ENCODE data around the gene NPIPB9. TPM values are rescaled to one million over a fixed set of nuclear protein-coding genes. Genes with fewer than 3 reads are reported as not detected.

NPIPB9 gene
- polyA plus RNA-seq, 1 donor, result 4.4 TPM

Other genes starting within 250 kb of the NPIPB9 start
- gene IL27, start 245.0 kb upstream of the NPIPB9 start, polyA plus RNA-seq, result 0.21 TPM
- gene NUPR1, start 212.8 kb upstream of the NPIPB9 start, polyA plus RNA-seq, result 16.0 TPM
- gene SGF29, start 197.9 kb upstream of the NPIPB9 start, polyA plus RNA-seq, result 24.8 TPM
- 5.7 TPM for gene SULT1A2, start 154.7 kb upstream of the NPIPB9 start, polyA plus RNA-seq
- 67.5 TPM for gene SULT1A1, start 141.7 kb upstream of the NPIPB9 start, polyA plus RNA-seq
- 2.5 TPM for gene NPIPB8, start 113.7 kb upstream of the NPIPB9 start, polyA plus RNA-seq
- 397 TPM for gene EIF3C, start 40.3 kb upstream of the NPIPB9 start, polyA plus RNA-seq
- gene ATXN2L, start 71.2 kb downstream of the NPIPB9 start, polyA plus RNA-seq, result 130 TPM
- gene TUFM, start 94.6 kb downstream of the NPIPB9 start, polyA plus RNA-seq, result 157 TPM
- 81.0 TPM for gene SH2B1, start 112.1 kb downstream of the NPIPB9 start, polyA plus RNA-seq
- 4.1 TPM for gene ATP2A1, start 126.7 kb downstream of the NPIPB9 start, polyA plus RNA-seq
- 30.6 TPM for gene RABEP2, start 173.5 kb downstream of the NPIPB9 start, polyA plus RNA-seq
- 1.0 TPM for gene CD19, start 180.2 kb downstream of the NPIPB9 start, polyA plus RNA-seq
- 58.8 TPM for gene NFATC2IP, start 199.2 kb downstream of the NPIPB9 start, polyA plus RNA-seq
- 62.8 TPM for gene SPNS1, start 223.0 kb downstream of the NPIPB9 start, polyA plus RNA-seq
- 13.2 TPM for gene LAT, start 233.3 kb downstream of the NPIPB9 start, polyA plus RNA-seq

Data from large intestine (tissue), 1 donor.